ENCODE data around the gene CCDC33.

Gene CCDC33

GRCh38 chr15:74312445-74313007 lies 76.4 kb downstream of the CCDC33 start:
- H3K4me3 ChIP-seq (ENCODE audit: insufficient read depth, low read depth, low read length), result no peak overlapping the region
- H3K4me1 ChIP-seq (ENCODE audit: control insufficient read depth, insufficient read depth, low read length), result peaks cover 28% of the 10 kb centered on the region
- 91 to 92% methylated on average over 9 of the region's 9 CpGs for WGBS, 2 experiments
- no peaks in the 10 kb centered on the region for H3K9me3 ChIP-seq (ENCODE audit: control insufficient read depth, low read length)
- H3K27me3 ChIP-seq (ENCODE audit: control insufficient read depth, insufficient read depth, low read length, poor library complexity, severe bottlenecking), result no peaks in the 10 kb centered on the region
- H3K36me3 ChIP-seq (ENCODE audit: control insufficient read depth, insufficient read depth, low read length), result no peaks in the 10 kb centered on the region
- no peak overlapping the region for H3K27ac ChIP-seq (ENCODE audit: insufficient read depth, low read depth, low read length, poor library complexity, severe bottlenecking)

GRCh38 chr15:74313889-74314288 lies 77.8 kb downstream of the CCDC33 start:
- H3K27me3 ChIP-seq (ENCODE audit: control insufficient read depth, insufficient read depth, low read length, poor library complexity, severe bottlenecking), result no peaks in the 10 kb centered on the region
- H3K9me3 ChIP-seq (ENCODE audit: control insufficient read depth, low read length), result no peaks in the 10 kb centered on the region
- no peaks in the 10 kb centered on the region for H3K36me3 ChIP-seq (ENCODE audit: control insufficient read depth, insufficient read depth, low read length)
- H3K4me1 ChIP-seq (ENCODE audit: control insufficient read depth, insufficient read depth, low read length), result peaks cover 26% of the 10 kb centered on the region
- no peak overlapping the region for H3K27ac ChIP-seq (ENCODE audit: insufficient read depth, low read depth, low read length, poor library complexity, severe bottlenecking)
- no peak overlapping the region for H3K4me3 ChIP-seq (ENCODE audit: insufficient read depth, low read depth, low read length)
- 87 to 90% methylated on average over 7 of the region's 7 CpGs for WGBS, 2 experiments

GRCh38 chr15:74314795-74315438 lies 78.8 kb downstream of the CCDC33 start:
- WGBS, 2 experiments, result 82 to 83% methylated on average over 13 of the region's 13 CpGs
- Histone ChIP-seq H3K4me3 (ENCODE audit: insufficient read depth, low read depth, low read length) (no peak overlapping the region), H3K4me1 (ENCODE audit: control insufficient read depth, insufficient read depth, low read length) (peaks cover 22% of the 10 kb centered on the region), H3K9me3 (ENCODE audit: control insufficient read depth, low read length) (no peaks in the 10 kb centered on the region), H3K27ac (ENCODE audit: insufficient read depth, low read depth, low read length, poor library complexity, severe bottlenecking) (no peak overlapping the region), H3K36me3 (ENCODE audit: control insufficient read depth, insufficient read depth, low read length) (no peaks in the 10 kb centered on the region), H3K27me3 (ENCODE audit: control insufficient read depth, insufficient read depth, low read length, poor library complexity, severe bottlenecking) (no peaks in the 10 kb centered on the region)

GRCh38 chr15:74315626-74316025 lies 79.5 kb downstream of the CCDC33 start:
- Histone ChIP-seq H3K4me3 (ENCODE audit: insufficient read depth, low read depth, low read length) (no peak overlapping the region), H3K4me1 (ENCODE audit: control insufficient read depth, insufficient read depth, low read length) (peaks cover 20% of the 10 kb centered on the region), H3K36me3 (ENCODE audit: control insufficient read depth, insufficient read depth, low read length) (no peaks in the 10 kb centered on the region), H3K27ac (ENCODE audit: insufficient read depth, low read depth, low read length, poor library complexity, severe bottlenecking) (no peak overlapping the region), H3K9me3 (ENCODE audit: control insufficient read depth, low read length) (no peaks in the 10 kb centered on the region), H3K27me3 (ENCODE audit: control insufficient read depth, insufficient read depth, low read length, poor library complexity, severe bottlenecking) (no peaks in the 10 kb centered on the region)
- 79 to 80% methylated on average over 5 of the region's 5 CpGs for WGBS, 2 experiments

- WGBS, 2 experiments, result 94% methylated on average over 13 of the region's 13 CpGs
- peaks cover 15% of the 10 kb centered on the region for H3K4me1 ChIP-seq (ENCODE audit: control insufficient read depth, insufficient read depth, low read length)
- no peaks in the 10 kb centered on the region for H3K27me3 ChIP-seq (ENCODE audit: control insufficient read depth, insufficient read depth, low read length, poor library complexity, severe bottlenecking)
- no peak overlapping the region for H3K27ac ChIP-seq (ENCODE audit: insufficient read depth, low read depth, low read length, poor library complexity, severe bottlenecking)
- no peaks in the 10 kb centered on the region for H3K9me3 ChIP-seq (ENCODE audit: control insufficient read depth, low read length)
- H3K4me3 ChIP-seq (ENCODE audit: insufficient read depth, low read depth, low read length), result no peak overlapping the region
- no peaks in the 10 kb centered on the region for H3K36me3 ChIP-seq (ENCODE audit: control insufficient read depth, insufficient read depth, low read length)
These were observed 80.0 kb downstream of the CCDC33 start for GRCh38 chr15:74316141-74316540.

- no peak overlapping the region for H3K27ac ChIP-seq (ENCODE audit: insufficient read depth, low read depth, low read length, poor library complexity, severe bottlenecking)
- H3K4me3 ChIP-seq (ENCODE audit: insufficient read depth, low read depth, low read length), result no peak overlapping the region
- H3K9me3 ChIP-seq (ENCODE audit: control insufficient read depth, low read length), result no peaks in the 10 kb centered on the region
- H3K36me3 ChIP-seq (ENCODE audit: control insufficient read depth, insufficient read depth, low read length), result no peaks in the 10 kb centered on the region
- H3K27me3 ChIP-seq (ENCODE audit: control insufficient read depth, insufficient read depth, low read length, poor library complexity, severe bottlenecking), result no peaks in the 10 kb centered on the region
- WGBS, 2 experiments, result 49 to 54% methylated on average over 8 of the region's 8 CpGs
- peaks cover 13% of the 10 kb centered on the region for H3K4me1 ChIP-seq (ENCODE audit: control insufficient read depth, insufficient read depth, low read length)
These were observed 81.8 kb downstream of the CCDC33 start for GRCh38 chr15:74317820-74318375.

- Histone ChIP-seq H3K27me3 (ENCODE audit: control insufficient read depth, insufficient read depth, low read length, poor library complexity, severe bottlenecking) (no peaks in the 10 kb centered on the region), H3K9me3 (ENCODE audit: control insufficient read depth, low read length) (no peaks in the 10 kb centered on the region), H3K4me3 (ENCODE audit: insufficient read depth, low read depth, low read length) (no peak overlapping the region), H3K27ac (ENCODE audit: insufficient read depth, low read depth, low read length, poor library complexity, severe bottlenecking) (no peak overlapping the region), H3K4me1 (ENCODE audit: control insufficient read depth, insufficient read depth, low read length) (peaks cover 13% of the 10 kb centered on the region), H3K36me3 (ENCODE audit: control insufficient read depth, insufficient read depth, low read length) (no peaks in the 10 kb centered on the region)
- WGBS, 2 experiments, result 85 to 90% methylated on average over 6 of the region's 6 CpGs
These were observed 82.4 kb downstream of the CCDC33 start for GRCh38 chr15:74318376-74319137.

- H3K27me3 ChIP-seq (ENCODE audit: control insufficient read depth, insufficient read depth, low read length, poor library complexity, severe bottlenecking), result no peaks in the 10 kb centered on the region
- no peaks in the 10 kb centered on the region for H3K36me3 ChIP-seq (ENCODE audit: control insufficient read depth, insufficient read depth, low read length)
- WGBS, 2 experiments, result 93 to 95% methylated on average over 5 of the region's 5 CpGs
- H3K4me3 ChIP-seq (ENCODE audit: insufficient read depth, low read depth, low read length), result no peak overlapping the region
- H3K4me1 ChIP-seq (ENCODE audit: control insufficient read depth, insufficient read depth, low read length), result peaks cover 13% of the 10 kb centered on the region
- H3K27ac ChIP-seq (ENCODE audit: insufficient read depth, low read depth, low read length, poor library complexity, severe bottlenecking), result no peak overlapping the region
- no peaks in the 10 kb centered on the region for H3K9me3 ChIP-seq (ENCODE audit: control insufficient read depth, low read length)
These were observed 83.0 kb downstream of the CCDC33 start for GRCh38 chr15:74319138-74319460.

GRCh38 chr15:74319596-74320351 lies 83.6 kb downstream of the CCDC33 start:
- no peaks in the 10 kb centered on the region for H3K9me3 ChIP-seq (ENCODE audit: control insufficient read depth, low read length)
- H3K27me3 ChIP-seq (ENCODE audit: control insufficient read depth, insufficient read depth, low read length, poor library complexity, severe bottlenecking), result no peaks in the 10 kb centered on the region
- WGBS, 2 experiments, result 31 to 41% methylated on average over 8 of the region's 8 CpGs
- H3K36me3 ChIP-seq (ENCODE audit: control insufficient read depth, insufficient read depth, low read length), result no peaks in the 10 kb centered on the region
- H3K27ac ChIP-seq (ENCODE audit: insufficient read depth, low read depth, low read length, poor library complexity, severe bottlenecking), result no peak overlapping the region
- no peak overlapping the region for H3K4me3 ChIP-seq (ENCODE audit: insufficient read depth, low read depth, low read length)
- H3K4me1 ChIP-seq (ENCODE audit: control insufficient read depth, insufficient read depth, low read length), result peaks cover 13% of the 10 kb centered on the region
